ENCODE data around the gene AKT1S1.

GRCh38 chr19:49910179-49910578 is 33.0 kb upstream of the AKT1S1 start:
- TF ChIP-seq CTCF (conservative IDR thresholded peaks at IDR 0.05; ENCODE audit: low read depth, low read length) (no peak), EZH2 (IDR thresholded peaks at IDR 0.05; ENCODE audit: low read length, unreplicated experiment) (no peak)

All from PC-3 (cell line).